Right cardiac atrium (tissue), 5 donors: ENCODE measurements around the gene TMEM236. TPM values are rescaled to one million over a fixed set of nuclear protein-coding genes. Genes with fewer than 3 reads are reported as not detected.
"Not testable (repeated sequence)": the region's sequence is repeated elsewhere in the genome, so short reads cannot be mapped to it uniquely, and the experiment has no call there.

Experiments used
- ATAC-seq, 2 donors: fragments of 200-7000 bp; cut with Tn5 transposase; one replicate each; pipeline versions ENCODE4 v1.8.0 to v1.9.1; 2020; ENCODE audit warnings: moderate library complexity in 2 of 2, mild to moderate bottlenecking in 1 of 2
- DNase-seq, 3 donors: peaks; one replicate each; pipeline ENCODE4 v3.0.0-alpha.2; 2020
- H3K27ac ChIP-seq: one replicate; pipeline ENCODE4 v1.5.1; 2013; ENCODE audit warnings: mild to moderate bottlenecking, low read length, control low read depth, moderate library complexity
- H3K27me3 ChIP-seq: one replicate; pipeline ENCODE4 v1.6.1; 2013; ENCODE audit not compliant: control insufficient read depth, insufficient read depth
- H3K4me1 ChIP-seq: one replicate; pipeline ENCODE4 v1.6.1; 2013; ENCODE audit warnings: low read length; ENCODE audit not compliant: control insufficient read depth, insufficient read depth
- H3K4me3 ChIP-seq: one replicate; pipeline ENCODE4 v1.5.1; 2013; ENCODE audit warnings: low read length, control low read depth
- H3K9me3 ChIP-seq: one replicate; pipeline ENCODE4 v1.6.1; 2013; ENCODE audit warnings: low read length; ENCODE audit not compliant: control insufficient read depth
- WGBS: extraction: QIAGEN DNeasy Blood & Tissue Kit; methylation state at CpG from one replicate; pipeline ENCODE4 v1.1.7; 2013; 5-methylcytosine and 5-hydroxymethylcytosine counted together
- intact Hi-C, 4 donors: fragments of 100-400 bp; cut with DNase I; formaldehyde crosslinking; loops; one replicate each; pipeline versions ENCODE4 v1.11.0 to v1.14.0; 2022 to 2023
- long read RNA-seq, 4 donors: library from polyadenylated mRNA; unstranded; transcript quantifications; one replicate each; pipeline ENCODE4 v2.0.0, GENCODE V29; 2020 to 2021
- polyA plus RNA-seq: library from polyadenylated mRNA; stranded (reverse); fragments of 200-250 nt; gene quantifications from one replicate; pipeline ENCODE4 v1.2.3, GENCODE V29; 2013
- total RNA-seq, 4 donors: library from RNA; stranded (reverse); fragmentation: NEBNext Ultra II Directional; extraction: Animal tissue kit (Norgen Biotek cat#: 25700); gene quantifications; one replicate each; pipeline ENCODE4 v1.2.1, GENCODE V29; 2021
- donor health status: healthy with polysubstance abuse.
- donor health status: DM: no; HTN: yes; CAD: no.
- donor health status: DM: no; HTN: no; CAD: no.
- donor health status: DM: no; HTN: yes; CAD: no; lungs with severe emphysema.
- donor health status: DM: yes; HTN: yes; CAD: no.

TMEM236 gene, protein sequence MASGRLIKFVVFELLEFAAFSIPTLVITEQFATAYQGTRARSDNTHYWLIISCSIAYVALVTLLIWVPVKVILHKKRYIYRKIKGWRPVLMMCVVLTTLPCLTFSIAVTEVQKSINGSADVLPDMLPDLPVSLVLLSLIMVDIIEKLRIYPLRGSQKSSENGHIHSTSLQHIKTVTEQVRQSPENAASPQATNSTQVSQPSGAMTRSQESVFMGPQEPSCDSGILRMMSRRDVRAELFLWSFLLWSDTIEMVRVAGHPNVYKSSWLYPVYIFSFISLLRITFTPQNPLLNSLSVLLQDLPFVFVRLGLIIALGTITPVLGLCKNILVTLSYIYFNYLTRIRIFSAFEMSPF
- total RNA-seq, result 1 to 10 TPM in 1 of 4 donors, under 1 TPM in 3; 0.59 to 1.0 (median 0.73) TPM
- 0.27 TPM for polyA plus RNA-seq
- long read RNA-seq, donor 1, partial matches to known transcripts, result 0 of 1 reads
- long read RNA-seq, donor 1, other reads (novel, unspliced or antisense), result 1 of 1 reads
- long read RNA-seq, donor 2, result 0 reads
- long read RNA-seq, donor 3, result 0 reads
- long read RNA-seq, donor 4, result 0 reads

DNA sequence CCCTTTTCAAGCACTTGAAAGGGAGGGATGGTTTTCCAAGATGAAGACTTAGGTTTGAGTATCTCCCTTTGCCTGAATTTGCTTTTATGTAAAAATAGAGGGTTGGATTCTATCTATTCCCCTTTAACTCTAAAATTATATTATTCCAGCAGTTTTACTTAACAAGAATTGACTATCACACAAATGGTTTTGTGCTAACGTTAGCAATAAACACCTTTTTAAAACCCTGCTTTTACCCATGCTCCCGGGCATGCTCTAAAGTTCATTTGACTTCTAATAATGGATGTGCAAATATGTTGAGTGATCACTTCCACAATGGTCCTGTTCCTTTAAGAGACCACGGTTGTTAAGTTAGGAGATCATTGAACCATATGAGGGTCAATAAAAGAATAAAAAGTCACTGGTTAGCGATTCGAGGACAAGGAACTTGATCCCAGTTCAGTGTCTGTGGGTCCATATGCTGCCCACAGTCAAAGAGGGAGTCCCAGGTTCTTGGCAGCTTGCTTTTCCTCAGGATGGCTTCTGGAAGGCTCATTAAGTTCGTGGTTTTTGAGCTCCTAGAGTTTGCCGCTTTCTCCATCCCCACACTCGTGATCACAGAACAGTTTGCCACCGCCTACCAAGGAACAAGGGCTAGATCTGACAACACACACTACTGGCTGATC, at the start of gene TMEM236:
Gene TMEM236 (plus strand): TSS at position 421 of the 665 bp plus-strand sequence. CDS start 95 bp downstream, at position 516.
- WGBS, result 81% methylated on average over 9 of the region's 9 CpGs
- H3K9me3 ChIP-seq, result no peaks in the 10 kb centered on the region
- H3K4me1 ChIP-seq, result no peaks in the 10 kb centered on the region
- ATAC-seq, result no peak
- DNase-seq, result no peak
- intact Hi-C loops, result no loop called here
- H3K27me3 ChIP-seq, result no peaks in the 10 kb centered on the region
- no peak within 1 kb of the TSS for H3K4me3 ChIP-seq
- H3K27ac ChIP-seq, result no peak within 1 kb of the TSS

DNA sequence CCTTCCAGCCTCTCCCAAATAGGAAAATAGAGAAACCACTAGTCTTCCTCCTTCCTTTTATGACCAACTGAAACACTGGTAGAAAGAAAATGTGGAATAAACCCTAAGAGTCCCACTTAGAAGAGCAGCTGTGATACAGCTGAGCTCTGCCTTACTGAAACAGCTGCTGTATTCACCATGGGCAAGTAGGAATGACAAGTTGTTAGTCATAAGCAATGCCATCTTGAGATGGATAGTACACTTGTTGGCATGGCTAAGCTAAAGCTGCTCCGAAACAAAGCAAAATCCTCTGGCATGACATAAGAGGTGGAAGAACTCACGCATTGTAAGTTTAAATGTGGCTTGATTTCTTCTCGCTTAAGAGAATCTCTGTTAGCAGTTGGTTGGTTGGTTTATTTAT, 48.3 kb upstream of the TMEM236 start:
- no peak overlapping the region for H3K27ac ChIP-seq
- no peak for DNase-seq
- H3K4me3 ChIP-seq, result no peak overlapping the region
- H3K4me1 ChIP-seq, result no peaks in the 10 kb centered on the region
- WGBS, result 97% methylated on average over 3 of the region's 3 CpGs
- intact Hi-C loops, result no loop called here
- ATAC-seq, result no peak
- no peaks in the 10 kb centered on the region for H3K27me3 ChIP-seq
- no peaks in the 10 kb centered on the region for H3K9me3 ChIP-seq

DNA sequence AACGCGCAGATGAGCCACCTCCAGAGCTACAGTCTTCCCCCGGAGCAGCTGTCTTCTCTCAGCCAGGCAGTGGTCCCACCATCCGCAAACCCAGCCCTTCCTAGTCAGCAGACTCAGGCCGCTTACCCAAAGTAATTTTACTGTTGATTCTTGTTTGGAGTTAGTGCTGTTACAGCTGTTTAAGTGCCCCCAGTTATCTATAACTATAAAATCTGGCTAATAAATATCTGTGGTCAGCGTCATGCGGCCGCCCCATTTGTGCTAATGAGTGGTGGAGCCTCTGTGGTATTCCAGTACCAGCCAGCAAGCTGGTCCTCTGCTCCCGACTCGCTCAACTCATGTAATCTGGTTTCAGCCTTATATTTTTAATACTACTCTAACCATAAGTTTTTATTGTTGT, 43.2 kb upstream of the TMEM236 start:
- ATAC-seq (no peak), DNase-seq (no peak)
- 95% methylated on average over 10 of the region's 10 CpGs for WGBS
- Histone ChIP-seq H3K4me1 (no peaks in the 10 kb centered on the region), H3K27ac (no peak overlapping the region), H3K9me3 (no peaks in the 10 kb centered on the region), H3K4me3 (no peak overlapping the region), H3K27me3 (no peaks in the 10 kb centered on the region)
- intact Hi-C loops, result no loop called here

DNA sequence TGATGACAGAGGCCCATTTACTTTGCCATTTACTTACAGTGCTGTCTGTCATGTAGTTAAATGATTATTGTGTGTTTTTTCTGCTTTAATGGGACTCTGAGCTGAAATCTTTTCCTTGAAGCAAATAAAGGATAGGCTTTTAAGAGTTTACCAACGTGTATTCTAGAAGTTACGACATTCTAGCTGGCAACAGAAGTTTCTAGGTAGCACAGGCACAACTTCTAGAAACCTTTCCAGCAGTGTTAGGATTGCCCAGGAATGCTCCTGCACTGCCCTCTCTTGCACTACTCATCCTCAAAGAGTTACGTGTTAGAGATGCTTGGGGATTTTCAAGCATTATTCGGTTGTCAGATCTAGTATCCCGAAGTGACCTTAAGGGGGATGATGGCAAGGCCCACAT, 42.5 kb upstream of the TMEM236 start:
- Histone ChIP-seq H3K27ac (no peak overlapping the region), H3K27me3 (no peaks in the 10 kb centered on the region), H3K9me3 (no peaks in the 10 kb centered on the region), H3K4me3 (no peak overlapping the region), H3K4me1 (no peaks in the 10 kb centered on the region)
- WGBS, result 83% methylated on average over 5 of the region's 5 CpGs
- intact Hi-C loops, result no loop called here
- ATAC-seq (no peak), DNase-seq (no peak)

DNA sequence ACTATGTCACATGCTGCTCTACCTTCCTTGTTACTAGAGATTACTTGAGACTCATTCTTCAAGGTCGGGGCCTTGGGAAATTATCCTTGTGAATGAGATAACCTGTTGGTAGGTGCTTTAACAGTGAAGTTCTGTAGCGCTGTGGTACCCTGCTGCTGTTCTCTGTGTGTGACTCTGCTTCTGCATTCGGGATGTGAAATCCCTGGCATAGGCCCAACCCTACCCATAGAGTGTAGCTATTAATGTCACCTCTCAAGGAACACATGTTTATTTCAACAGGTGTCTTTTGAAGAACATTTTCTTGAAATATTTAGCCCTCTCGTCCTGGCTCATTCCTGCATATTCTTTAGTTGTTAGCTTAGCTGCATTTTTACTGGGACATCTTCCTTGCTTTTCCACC, 41.8 kb upstream of the TMEM236 start:
- no peaks in the 10 kb centered on the region for H3K4me1 ChIP-seq
- no peaks in the 10 kb centered on the region for H3K27me3 ChIP-seq
- H3K4me3 ChIP-seq, result no peak overlapping the region
- ATAC-seq (peak in 1 of 2 donors; percentile 33), DNase-seq (no peak)
- intact Hi-C loops, result no loop called here
- no peak overlapping the region for H3K27ac ChIP-seq
- H3K9me3 ChIP-seq, result no peaks in the 10 kb centered on the region
- WGBS, result 68% methylated on average over 4 of the region's 4 CpGs

DNA sequence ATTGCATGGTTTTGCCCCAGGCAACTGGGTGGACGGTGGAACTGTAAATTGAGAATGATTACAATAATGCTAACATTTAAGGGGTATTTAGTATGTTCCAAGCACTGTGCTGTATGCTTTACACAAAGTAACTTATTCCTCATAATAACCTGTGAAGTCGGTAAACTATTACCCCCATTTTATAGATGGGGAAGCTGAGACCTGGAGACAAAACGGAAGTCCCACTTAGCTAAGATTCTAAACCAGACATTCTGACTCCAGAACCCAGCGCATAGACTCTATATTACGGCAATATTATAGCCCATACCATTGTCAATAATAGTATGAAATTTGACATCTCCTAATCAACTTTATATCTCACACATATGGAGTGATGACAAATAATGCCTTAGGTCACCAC, 39.9 kb upstream of the TMEM236 start:
- DNase-seq (no peak), ATAC-seq (no peak)
- Histone ChIP-seq H3K4me3 (no peak overlapping the region), H3K27ac (no peak overlapping the region), H3K9me3 (no peaks in the 10 kb centered on the region), H3K27me3 (no peaks in the 10 kb centered on the region), H3K4me1 (no peaks in the 10 kb centered on the region)
- intact Hi-C loops, result no loop called here
- 96% methylated on average over 5 of the region's 5 CpGs for WGBS

DNA sequence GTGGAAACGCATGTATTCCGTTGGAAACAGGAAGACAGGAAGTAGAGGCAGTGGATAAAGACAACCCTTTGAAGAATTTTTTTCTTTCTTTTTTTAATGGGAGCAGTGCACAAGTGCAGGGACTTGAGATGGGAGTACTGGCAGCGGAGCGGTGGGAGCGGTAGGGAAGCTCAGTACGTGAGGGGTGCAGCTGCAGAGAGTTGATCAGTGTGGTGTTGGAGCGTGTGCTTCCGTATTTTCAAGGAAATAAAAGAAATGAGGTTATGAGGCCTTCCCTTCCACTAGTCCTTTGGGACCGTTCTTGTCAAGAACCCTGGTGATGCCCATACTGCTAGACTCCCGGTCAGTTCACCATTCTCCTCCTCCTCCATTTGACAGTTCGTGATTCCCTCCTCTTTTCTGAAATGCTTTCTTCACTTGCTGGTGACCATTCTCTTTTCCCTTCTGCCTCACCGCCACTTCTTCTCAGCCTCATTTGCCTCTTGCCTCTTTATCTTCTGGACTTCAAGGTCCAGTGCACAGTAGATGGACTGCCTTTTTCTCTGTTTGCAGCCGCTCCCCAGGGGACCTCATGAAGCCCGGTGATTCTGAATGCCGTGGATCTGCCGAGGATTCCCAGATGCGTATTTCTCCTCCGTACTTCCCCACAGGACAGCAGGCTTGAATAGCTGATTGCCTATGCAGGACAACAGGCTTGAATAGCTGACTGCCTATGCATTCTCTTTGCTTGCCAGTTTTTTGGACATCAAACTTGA, 39.1 kb upstream of the TMEM236 start:
- intact Hi-C loops, result no loop called here
- H3K9me3 ChIP-seq, result no peaks in the 10 kb centered on the region
- H3K27me3 ChIP-seq, result no peaks in the 10 kb centered on the region
- no peaks in the 10 kb centered on the region for H3K4me1 ChIP-seq
- DNase-seq (no peak), ATAC-seq (peak; percentile 62 to 66)
- WGBS, result 66% methylated on average over 18 of the region's 18 CpGs
- peak overlapping the region; percentile 20 for H3K27ac ChIP-seq
- peak overlapping the region; percentile 26 for H3K4me3 ChIP-seq

DNA sequence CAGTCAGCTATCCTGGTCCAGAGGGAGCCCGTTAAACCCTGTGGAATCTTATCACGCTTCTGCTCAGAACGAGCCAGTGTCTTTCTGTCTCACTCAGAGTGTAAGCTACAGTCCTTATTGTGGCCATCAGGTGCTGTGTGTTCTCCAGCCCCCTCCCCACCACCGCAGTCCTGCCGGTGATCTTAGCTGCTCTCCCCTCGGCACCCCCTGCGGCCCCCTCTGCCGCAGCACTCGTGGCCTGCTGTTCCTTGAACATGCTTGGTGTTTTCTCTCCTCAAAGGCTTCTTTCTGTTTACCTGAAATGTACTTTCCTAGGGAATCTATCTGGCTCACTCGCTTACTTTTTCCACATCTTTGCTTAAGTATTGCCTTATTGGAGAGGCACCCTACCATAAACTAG, 38.2 kb upstream of the TMEM236 start:
- no peak overlapping the region for H3K4me3 ChIP-seq
- H3K27ac ChIP-seq, result no peak overlapping the region
- 88% methylated on average over 10 of the region's 10 CpGs for WGBS
- no peaks in the 10 kb centered on the region for H3K9me3 ChIP-seq
- no peaks in the 10 kb centered on the region for H3K4me1 ChIP-seq
- DNase-seq, result no peak
- no peaks in the 10 kb centered on the region for H3K27me3 ChIP-seq
- ATAC-seq, result peak in 1 of 2 donors; percentile 14
- intact Hi-C loops, result no loop called here

DNA sequence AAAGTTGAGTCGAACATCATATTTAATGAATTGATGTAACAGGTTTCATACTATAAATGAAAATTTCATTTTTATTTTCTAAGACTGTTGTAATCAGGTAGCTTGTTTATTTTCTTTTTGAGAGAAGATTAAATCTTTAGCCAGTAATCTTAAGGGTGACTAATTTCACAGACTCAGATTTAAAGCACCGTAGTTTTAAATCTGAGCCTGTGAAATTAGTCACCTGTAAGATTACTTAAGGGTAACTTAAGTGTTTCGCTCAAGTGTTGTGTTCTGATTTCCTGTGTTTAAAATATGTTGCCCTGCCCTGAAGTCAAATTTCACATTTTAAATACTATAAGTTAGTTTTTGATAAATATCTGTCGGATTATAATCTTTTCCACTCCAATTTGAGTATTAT, 35.8 kb upstream of the TMEM236 start:
- no peaks in the 10 kb centered on the region for H3K4me1 ChIP-seq
- over 99% methylated on average over 4 of the region's 4 CpGs for WGBS
- no peak for ATAC-seq
- no peaks in the 10 kb centered on the region for H3K9me3 ChIP-seq
- no peak for DNase-seq
- intact Hi-C loops, result no loop called here
- no peaks in the 10 kb centered on the region for H3K27me3 ChIP-seq
- H3K27ac ChIP-seq, result no peak overlapping the region
- H3K4me3 ChIP-seq, result no peak overlapping the region

DNA sequence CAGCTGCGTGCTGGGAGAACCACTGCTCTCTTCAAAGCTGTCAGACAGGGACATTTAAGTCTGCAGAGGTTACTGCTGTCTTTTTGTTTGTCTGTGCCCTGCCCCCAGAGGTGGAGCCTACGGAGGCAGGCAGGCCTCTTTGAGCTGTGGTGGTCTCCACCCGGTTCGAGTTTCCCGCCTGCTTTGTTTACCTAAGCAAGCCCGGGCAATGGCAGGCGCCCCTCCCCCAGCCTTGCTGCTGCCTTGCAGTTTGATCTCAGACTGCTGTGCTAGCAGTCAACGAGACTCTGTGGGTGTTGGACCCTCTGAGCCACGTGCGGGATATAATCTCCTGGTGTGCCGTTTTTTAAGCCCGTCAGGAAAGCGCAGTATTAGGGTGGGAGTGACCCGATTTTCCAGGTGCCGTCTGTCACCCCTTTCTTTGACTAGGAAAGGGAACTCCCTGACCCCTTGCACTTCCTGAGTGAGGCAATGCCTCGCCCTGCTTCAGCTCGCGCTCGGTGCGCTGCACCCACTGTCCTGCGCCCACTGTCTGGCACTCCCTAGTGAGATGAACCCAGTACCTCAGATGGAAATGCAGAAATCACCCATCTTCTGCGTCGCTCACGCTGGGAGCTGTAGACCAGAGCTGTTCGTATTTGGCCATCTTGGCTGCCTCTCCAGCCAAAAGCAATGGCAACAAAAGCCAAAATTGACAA, 29.5 kb upstream of the TMEM236 start:
- ATAC-seq, H3K4me3 ChIP-seq, H3K4me1 ChIP-seq, H3K9me3 ChIP-seq, intact Hi-C loops, H3K27me3 ChIP-seq, DNase-seq, H3K27ac ChIP-seq: not testable (repeated sequence)
- WGBS, result 97% methylated on average over 24 of the region's 25 CpGs
